ENCODE measurements around the gene TRIM39. TPM values are rescaled to one million over a fixed set of nuclear protein-coding genes. Genes with fewer than 3 reads are reported as not detected.

Gene TRIM39
- total and polyA plus RNA-seq, 4 donors = 2.7 to 11.0 (median 4.4) TPM

DNA sequence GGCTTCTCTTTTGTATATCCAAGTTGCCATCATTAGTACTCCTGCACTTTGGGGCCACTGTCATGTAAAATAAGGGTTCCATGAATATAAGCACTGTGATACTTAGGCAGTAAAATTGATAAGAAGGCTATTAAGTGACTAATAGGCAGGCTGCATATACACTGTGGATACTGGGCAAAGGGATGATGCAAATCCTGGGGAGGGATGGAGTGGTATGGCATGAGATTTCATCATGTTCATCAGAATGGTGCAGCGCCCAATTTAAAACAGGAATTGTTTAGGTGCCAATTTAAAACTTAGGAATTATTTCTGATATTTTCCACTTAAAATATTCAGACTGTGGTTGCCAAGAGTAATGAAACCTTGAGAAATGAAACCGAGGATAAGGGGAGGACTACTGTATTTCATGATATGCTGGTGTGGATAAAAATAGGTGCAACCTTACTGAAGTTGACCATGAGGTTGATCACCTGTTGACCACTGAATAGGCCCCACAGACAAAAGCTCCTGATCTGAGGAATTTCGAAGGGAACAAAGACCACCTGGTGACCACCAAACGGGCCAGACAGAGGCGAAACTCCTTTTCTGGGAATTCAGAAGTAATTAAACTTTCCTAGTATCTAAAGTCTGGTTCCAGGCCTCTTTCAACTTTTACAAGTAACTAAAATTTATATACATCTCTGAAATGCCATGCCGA lies 4.9 kb upstream of the TRIM39 start:
- H3K27ac ChIP-seq (ENCODE audit: low read depth in 1 of 2, low read length in 2 of 2) = no peak overlapping the region
- H3K36me3 ChIP-seq (ENCODE audit: control insufficient read depth in 4 of 4, insufficient read depth in 3 of 4, low read depth in 1 of 4, low read length in 3 of 4) = peaks cover 0 to 5% (median 2%) of the 10 kb centered on the region in 4 donors
- H3K9ac ChIP-seq (ENCODE audit: low read depth in 1 of 2, low read length in 2 of 2) = no peak overlapping the region
- H3K27me3 ChIP-seq (ENCODE audit: control insufficient read depth in 4 of 4, insufficient read depth in 4 of 4, low read length in 3 of 4) = no peaks in the 10 kb centered on the region
- WGBS = 95% methylated on average over 6 of the region's 6 CpGs
- H3K4me3 ChIP-seq (ENCODE audit: low read depth in 1 of 3, low read length in 3 of 3) = no peak overlapping the region
- DNase-seq (ENCODE audit: low spot score) = no peak
- peaks cover 3 to 16% (median 11%) of the 10 kb centered on the region in 4 donors for H3K4me1 ChIP-seq (ENCODE audit: control insufficient read depth in 4 of 4, insufficient read depth in 4 of 4, low read length in 3 of 4)
- no peaks in the 10 kb centered on the region for H3K9me3 ChIP-seq (ENCODE audit: control insufficient read depth in 4 of 4, low read length in 3 of 4)
- TF ChIP-seq, protein P1, sequence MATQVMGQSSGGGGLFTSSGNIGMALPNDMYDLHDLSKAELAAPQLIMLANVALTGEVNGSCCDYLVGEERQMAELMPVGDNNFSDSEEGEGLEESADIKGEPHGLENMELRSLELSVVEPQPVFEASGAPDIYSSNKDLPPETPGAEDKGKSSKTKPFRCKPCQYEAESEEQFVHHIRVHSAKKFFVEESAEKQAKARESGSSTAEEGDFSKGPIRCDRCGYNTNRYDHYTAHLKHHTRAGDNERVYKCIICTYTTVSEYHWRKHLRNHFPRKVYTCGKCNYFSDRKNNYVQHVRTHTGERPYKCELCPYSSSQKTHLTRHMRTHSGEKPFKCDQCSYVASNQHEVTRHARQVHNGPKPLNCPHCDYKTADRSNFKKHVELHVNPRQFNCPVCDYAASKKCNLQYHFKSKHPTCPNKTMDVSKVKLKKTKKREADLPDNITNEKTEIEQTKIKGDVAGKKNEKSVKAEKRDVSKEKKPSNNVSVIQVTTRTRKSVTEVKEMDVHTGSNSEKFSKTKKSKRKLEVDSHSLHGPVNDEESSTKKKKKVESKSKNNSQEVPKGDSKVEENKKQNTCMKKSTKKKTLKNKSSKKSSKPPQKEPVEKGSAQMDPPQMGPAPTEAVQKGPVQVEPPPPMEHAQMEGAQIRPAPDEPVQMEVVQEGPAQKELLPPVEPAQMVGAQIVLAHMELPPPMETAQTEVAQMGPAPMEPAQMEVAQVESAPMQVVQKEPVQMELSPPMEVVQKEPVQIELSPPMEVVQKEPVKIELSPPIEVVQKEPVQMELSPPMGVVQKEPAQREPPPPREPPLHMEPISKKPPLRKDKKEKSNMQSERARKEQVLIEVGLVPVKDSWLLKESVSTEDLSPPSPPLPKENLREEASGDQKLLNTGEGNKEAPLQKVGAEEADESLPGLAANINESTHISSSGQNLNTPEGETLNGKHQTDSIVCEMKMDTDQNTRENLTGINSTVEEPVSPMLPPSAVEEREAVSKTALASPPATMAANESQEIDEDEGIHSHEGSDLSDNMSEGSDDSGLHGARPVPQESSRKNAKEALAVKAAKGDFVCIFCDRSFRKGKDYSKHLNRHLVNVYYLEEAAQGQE (IDR thresholded peaks at IDR 0.05) = no peak
- TF ChIP-seq YY1 (IDR thresholded peaks at IDR 0.05) = no peak
- no peak for TF ChIP-seq TAF1 (conservative IDR thresholded peaks at IDR 0.05)
- TF ChIP-seq RXRA (IDR thresholded peaks at IDR 0.05) = no peak
- TF ChIP-seq HNF4G (IDR thresholded peaks at IDR 0.05) = no peak
- no peak for TF ChIP-seq JUND (IDR thresholded peaks at IDR 0.05)
- no peak for TF ChIP-seq SP1 (IDR thresholded peaks at IDR 0.05)
- TF ChIP-seq NR2F2 (IDR thresholded peaks at IDR 0.05) = no peak
- TF ChIP-seq, protein P2, sequence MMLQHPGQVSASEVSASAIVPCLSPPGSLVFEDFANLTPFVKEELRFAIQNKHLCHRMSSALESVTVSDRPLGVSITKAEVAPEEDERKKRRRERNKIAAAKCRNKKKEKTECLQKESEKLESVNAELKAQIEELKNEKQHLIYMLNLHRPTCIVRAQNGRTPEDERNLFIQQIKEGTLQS (IDR thresholded peaks at IDR 0.05) = no peak
- TF ChIP-seq, protein P3, sequence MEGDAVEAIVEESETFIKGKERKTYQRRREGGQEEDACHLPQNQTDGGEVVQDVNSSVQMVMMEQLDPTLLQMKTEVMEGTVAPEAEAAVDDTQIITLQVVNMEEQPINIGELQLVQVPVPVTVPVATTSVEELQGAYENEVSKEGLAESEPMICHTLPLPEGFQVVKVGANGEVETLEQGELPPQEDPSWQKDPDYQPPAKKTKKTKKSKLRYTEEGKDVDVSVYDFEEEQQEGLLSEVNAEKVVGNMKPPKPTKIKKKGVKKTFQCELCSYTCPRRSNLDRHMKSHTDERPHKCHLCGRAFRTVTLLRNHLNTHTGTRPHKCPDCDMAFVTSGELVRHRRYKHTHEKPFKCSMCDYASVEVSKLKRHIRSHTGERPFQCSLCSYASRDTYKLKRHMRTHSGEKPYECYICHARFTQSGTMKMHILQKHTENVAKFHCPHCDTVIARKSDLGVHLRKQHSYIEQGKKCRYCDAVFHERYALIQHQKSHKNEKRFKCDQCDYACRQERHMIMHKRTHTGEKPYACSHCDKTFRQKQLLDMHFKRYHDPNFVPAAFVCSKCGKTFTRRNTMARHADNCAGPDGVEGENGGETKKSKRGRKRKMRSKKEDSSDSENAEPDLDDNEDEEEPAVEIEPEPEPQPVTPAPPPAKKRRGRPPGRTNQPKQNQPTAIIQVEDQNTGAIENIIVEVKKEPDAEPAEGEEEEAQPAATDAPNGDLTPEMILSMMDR (IDR thresholded peaks at IDR 0.05; ENCODE audit: low read depth, low read length, missing input control) = no peak
- TF ChIP-seq FOXA2 (IDR thresholded peaks at IDR 0.05) = no peak
- TF ChIP-seq EGR1 (IDR thresholded peaks at IDR 0.05; ENCODE audit: low read depth in 2 of 2) = no peak
- no peak for TF ChIP-seq GABPA (IDR thresholded peaks at IDR 0.05 in 1 of 2, conservative IDR thresholded peaks at IDR 0.05 in 1 of 2)
- TF ChIP-seq, protein P4, sequence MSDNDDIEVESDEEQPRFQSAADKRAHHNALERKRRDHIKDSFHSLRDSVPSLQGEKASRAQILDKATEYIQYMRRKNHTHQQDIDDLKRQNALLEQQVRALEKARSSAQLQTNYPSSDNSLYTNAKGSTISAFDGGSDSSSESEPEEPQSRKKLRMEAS (IDR thresholded peaks at IDR 0.05) = no peak
- TF ChIP-seq, protein P5, sequence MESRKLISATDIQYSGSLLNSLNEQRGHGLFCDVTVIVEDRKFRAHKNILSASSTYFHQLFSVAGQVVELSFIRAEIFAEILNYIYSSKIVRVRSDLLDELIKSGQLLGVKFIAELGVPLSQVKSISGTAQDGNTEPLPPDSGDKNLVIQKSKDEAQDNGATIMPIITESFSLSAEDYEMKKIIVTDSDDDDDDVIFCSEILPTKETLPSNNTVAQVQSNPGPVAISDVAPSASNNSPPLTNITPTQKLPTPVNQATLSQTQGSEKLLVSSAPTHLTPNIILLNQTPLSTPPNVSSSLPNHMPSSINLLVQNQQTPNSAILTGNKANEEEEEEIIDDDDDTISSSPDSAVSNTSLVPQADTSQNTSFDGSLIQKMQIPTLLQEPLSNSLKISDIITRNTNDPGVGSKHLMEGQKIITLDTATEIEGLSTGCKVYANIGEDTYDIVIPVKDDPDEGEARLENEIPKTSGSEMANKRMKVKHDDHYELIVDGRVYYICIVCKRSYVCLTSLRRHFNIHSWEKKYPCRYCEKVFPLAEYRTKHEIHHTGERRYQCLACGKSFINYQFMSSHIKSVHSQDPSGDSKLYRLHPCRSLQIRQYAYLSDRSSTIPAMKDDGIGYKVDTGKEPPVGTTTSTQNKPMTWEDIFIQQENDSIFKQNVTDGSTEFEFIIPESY (IDR thresholded peaks at IDR 0.05) = no peak
- no peak for TF ChIP-seq RAD21 (IDR thresholded peaks at IDR 0.05)
- TF ChIP-seq HNF4A (conservative IDR thresholded peaks at IDR 0.05) = no peak
- no peak for TF ChIP-seq FOXA1 (IDR thresholded peaks at IDR 0.05)

All from liver (tissue), 9 donors.